SU-DHL-6 (cell line): ENCODE results near the gene VWF.
"Not testable (repeated sequence)": the region's sequence is repeated elsewhere in the genome, so short reads cannot be mapped to it uniquely, and the experiment has no call there.

Experiments used
- H2AFZ ChIP-seq: fragments of 200-600 bp; sonication (generic); 2 replicates; pipeline ENCODE4 v1.6.1; 2014; ENCODE audit warnings: low read depth, mild to moderate bottlenecking, moderate library complexity, mixed read lengths, antibody characterized with exemption, low read length; ENCODE audit not compliant: severe bottlenecking
- H3F3A ChIP-seq: fragments of 200-600 bp; shearing (Covaris generic); 2 replicates; pipeline ENCODE4 v1.6.0; 2016; ENCODE audit warnings: antibody characterized with exemption, mild to moderate bottlenecking; ENCODE audit not compliant: insufficient read depth
- H3K27ac ChIP-seq: fragments of 200-600 bp; sonication (generic); 2 replicates; pipeline ENCODE4 v1.5.1; 2016; ENCODE audit warnings: low read depth, mild to moderate bottlenecking, low read length, moderate library complexity, mixed read lengths
- H3K27me3 ChIP-seq: fragments of 200-600 bp; sonication (generic), shearing (Covaris generic); 2 replicates; pipeline ENCODE4 v1.6.0; 2014; ENCODE audit warnings: mild to moderate bottlenecking, low read length
- H3K36me3 ChIP-seq: fragments of 200-600 bp; sonication (generic); 2 replicates; pipeline ENCODE4 v1.6.1; 2014; ENCODE audit warnings: mild to moderate bottlenecking, low read length, mixed read lengths
- H3K4me2 ChIP-seq: fragments of 300-600, 200-600 bp; shearing (Covaris generic), sonication (generic); 2 replicates; pipeline ENCODE4 v1.6.0; 2014; ENCODE audit warnings: low read length, low read depth, mild to moderate bottlenecking; ENCODE audit not compliant: poor library complexity, severe bottlenecking
- H3K4me3 ChIP-seq: fragments of 200-600 bp; sonication (generic); 2 replicates; pipeline ENCODE4 v1.5.1; 2014; ENCODE audit warnings: antibody characterized with exemption, low read length, mild to moderate bottlenecking, mixed read lengths; ENCODE audit not compliant: insufficient read depth, poor library complexity, severe bottlenecking
- H3K79me2 ChIP-seq: fragments of 200-600 bp; sonication (generic); 2 replicates; pipeline ENCODE4 v1.6.1; 2014; ENCODE audit warnings: mild to moderate bottlenecking, low read length, moderate library complexity; ENCODE audit not compliant: insufficient read depth
- H3K9ac ChIP-seq: fragments of 200-600 bp; sonication (generic); 2 replicates; pipeline ENCODE4 v1.7.0; 2014; ENCODE audit warnings: mild to moderate bottlenecking, low read length
- H3K9me2 ChIP-seq: fragments of 200-600 bp; sonication (generic); replicated peaks from 2 replicates; pipeline ENCODE4 v1.6.1; 2014; ENCODE audit warnings: low read length; ENCODE audit not compliant: insufficient read depth
- H3K9me3 ChIP-seq: fragments of 200-600 bp; sonication (generic); 2 replicates; pipeline ENCODE4 v1.6.1; 2014; ENCODE audit warnings: low read length, mixed read lengths; ENCODE audit not compliant: insufficient read depth
- H4K20me1 ChIP-seq: fragments of 200-600 bp; sonication (generic); 2 replicates; pipeline ENCODE4 v1.6.1; 2014; ENCODE audit warnings: low read depth, mild to moderate bottlenecking, antibody characterized with exemption, low read length, moderate library complexity, mixed read lengths
- EZH2phosphoT487 ChIP-seq: fragments of 200-600 bp; sonication (generic), shearing (Covaris generic); conservative IDR thresholded peaks from 2 replicates; pipeline ENCODE4 v1.6.1; 2018; ENCODE audit warnings: mild to moderate bottlenecking, antibody characterized with exemption, low read length, moderate library complexity, mixed read lengths
- TF ChIP-seq, protein P1 (sequence below): fragments of 200-600 bp; sonication (generic); IDR thresholded peaks from one replicate; pipeline ENCODE4 v1.5.1; 2017; ENCODE audit warnings: antibody characterized with exemption, mild to moderate bottlenecking, low read length, moderate library complexity; ENCODE audit not compliant: insufficient read depth, poor library complexity, severe bottlenecking

The VWF gene

DNA sequence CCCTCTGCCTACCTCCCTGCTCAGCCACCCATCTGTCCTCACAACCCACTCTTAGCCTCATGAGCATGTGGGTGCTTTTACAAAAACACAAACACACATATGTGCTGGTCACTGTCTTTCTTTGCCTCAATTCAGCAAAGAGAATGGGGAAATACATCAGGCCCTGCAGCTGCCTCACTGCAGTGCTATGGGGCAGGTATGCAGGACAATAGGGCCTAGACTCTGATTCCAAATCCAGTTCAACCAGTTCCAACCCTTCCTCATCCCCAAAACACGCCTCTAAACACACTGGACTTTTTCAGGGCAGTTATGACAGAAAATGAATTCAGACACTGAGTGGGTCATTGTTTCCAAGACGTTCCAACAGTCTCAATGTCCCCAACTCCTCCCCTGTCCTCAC, 100.4 kb downstream of the VWF start:
- H3K9me2 ChIP-seq = not testable (repeated sequence)

DNA sequence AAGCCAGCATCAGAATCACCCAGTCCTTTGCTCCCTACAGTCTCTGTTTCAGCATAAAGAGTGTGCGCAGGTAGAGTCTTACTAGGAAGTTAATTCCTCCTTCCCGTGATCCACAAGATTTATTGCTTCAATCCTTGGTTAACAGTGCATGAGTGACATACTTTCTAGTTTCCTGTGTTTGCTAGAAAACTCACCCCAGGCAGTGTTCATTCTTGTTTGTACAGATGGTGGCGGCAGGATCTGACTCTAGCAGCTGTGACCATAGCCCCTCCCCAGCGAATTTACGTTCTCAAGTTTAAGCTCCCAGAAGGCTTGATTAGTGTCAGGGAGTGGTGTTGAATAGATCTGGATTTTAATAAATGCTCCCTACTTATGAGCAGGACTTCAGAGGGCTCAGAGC, 103.5 kb downstream of the VWF start:
- Histone ChIP-seq H3K4me2 (no peak overlapping the region), H3K4me3 (no peak overlapping the region), H3F3A (no peaks in the 10 kb centered on the region), H3K27me3 (no peaks in the 10 kb centered on the region), H3K9ac (no peak overlapping the region), H3K79me2 (no peaks in the 10 kb centered on the region), H3K36me3 (no peaks in the 10 kb centered on the region), H4K20me1 (no peaks in the 10 kb centered on the region), H3K27ac (no peak overlapping the region), H2AFZ (no peak overlapping the region), H3K9me3 (no peaks in the 10 kb centered on the region), H3K9me2 (no peaks in the 10 kb centered on the region)
- no peak for TF ChIP-seq EZH2phosphoT487
- TF ChIP-seq, protein P1, sequence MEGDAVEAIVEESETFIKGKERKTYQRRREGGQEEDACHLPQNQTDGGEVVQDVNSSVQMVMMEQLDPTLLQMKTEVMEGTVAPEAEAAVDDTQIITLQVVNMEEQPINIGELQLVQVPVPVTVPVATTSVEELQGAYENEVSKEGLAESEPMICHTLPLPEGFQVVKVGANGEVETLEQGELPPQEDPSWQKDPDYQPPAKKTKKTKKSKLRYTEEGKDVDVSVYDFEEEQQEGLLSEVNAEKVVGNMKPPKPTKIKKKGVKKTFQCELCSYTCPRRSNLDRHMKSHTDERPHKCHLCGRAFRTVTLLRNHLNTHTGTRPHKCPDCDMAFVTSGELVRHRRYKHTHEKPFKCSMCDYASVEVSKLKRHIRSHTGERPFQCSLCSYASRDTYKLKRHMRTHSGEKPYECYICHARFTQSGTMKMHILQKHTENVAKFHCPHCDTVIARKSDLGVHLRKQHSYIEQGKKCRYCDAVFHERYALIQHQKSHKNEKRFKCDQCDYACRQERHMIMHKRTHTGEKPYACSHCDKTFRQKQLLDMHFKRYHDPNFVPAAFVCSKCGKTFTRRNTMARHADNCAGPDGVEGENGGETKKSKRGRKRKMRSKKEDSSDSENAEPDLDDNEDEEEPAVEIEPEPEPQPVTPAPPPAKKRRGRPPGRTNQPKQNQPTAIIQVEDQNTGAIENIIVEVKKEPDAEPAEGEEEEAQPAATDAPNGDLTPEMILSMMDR = no peak

More for the DNA sequence above, 100.4 kb downstream of the VWF start:
- not testable (repeated sequence) for H3K4me3 ChIP-seq, H3K27ac ChIP-seq, H3K27me3 ChIP-seq, H3K4me2 ChIP-seq, H2AFZ ChIP-seq, H3F3A ChIP-seq, H3K36me3 ChIP-seq, H3K9ac ChIP-seq, H3K9me3 ChIP-seq, H4K20me1 ChIP-seq, H3K79me2 ChIP-seq

DNA sequence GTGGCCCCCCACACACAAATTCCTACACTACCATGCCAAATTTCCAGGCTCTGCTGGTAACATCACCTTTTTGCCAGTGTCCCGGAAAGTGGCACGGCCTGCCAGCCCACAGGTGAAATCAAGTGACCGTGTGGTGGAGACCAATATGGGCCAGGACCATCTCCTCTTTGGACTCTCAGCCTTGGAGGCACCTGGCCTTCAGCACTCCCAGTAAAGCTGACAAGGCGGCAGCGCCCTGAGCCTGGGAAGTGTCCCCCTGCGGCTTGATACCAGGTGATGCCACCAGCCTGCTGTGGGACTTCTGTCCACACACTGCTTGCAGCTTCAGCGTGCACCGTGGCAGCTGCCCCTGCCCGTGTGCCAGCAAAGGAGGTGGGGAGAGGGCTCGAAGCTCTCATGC, 104.0 kb downstream of the VWF start:
- H3K4me2 ChIP-seq, H3K9me2 ChIP-seq, H2AFZ ChIP-seq: not testable (repeated sequence)

DNA sequence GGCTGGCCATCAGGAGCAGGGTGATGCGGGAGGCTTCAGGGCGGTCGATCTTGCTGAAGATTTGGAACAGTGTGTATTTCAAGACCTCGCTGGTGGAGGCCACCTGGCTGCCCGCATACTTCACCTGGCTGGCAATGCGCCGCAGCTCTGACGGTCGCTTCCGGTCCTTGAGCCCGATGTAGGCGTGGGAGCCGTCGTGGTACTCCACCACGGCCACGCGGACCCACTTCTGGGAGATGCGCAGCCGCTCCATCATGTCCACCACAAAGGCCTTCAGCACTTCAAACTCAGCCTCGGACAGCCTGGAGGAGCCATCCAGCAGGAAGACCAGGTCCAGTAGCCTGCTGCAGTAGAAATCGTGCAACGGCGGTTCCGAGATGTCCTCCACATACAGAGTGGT, 105.2 kb downstream of the VWF start:
- H3K4me2 ChIP-seq, H4K20me1 ChIP-seq, H3K79me2 ChIP-seq, H3K36me3 ChIP-seq, H3F3A ChIP-seq, H3K9me3 ChIP-seq, H3K9ac ChIP-seq, H3K4me3 ChIP-seq, H3K9me2 ChIP-seq, H3K27ac ChIP-seq, H2AFZ ChIP-seq, H3K27me3 ChIP-seq: not testable (repeated sequence)

More for the DNA sequence above, 104.0 kb downstream of the VWF start:
- not testable (repeated sequence) for H3K9me3 ChIP-seq, H4K20me1 ChIP-seq, H3K4me3 ChIP-seq, H3K27me3 ChIP-seq, H3K9ac ChIP-seq, H3K27ac ChIP-seq, H3K79me2 ChIP-seq, H3K36me3 ChIP-seq, H3F3A ChIP-seq

DNA sequence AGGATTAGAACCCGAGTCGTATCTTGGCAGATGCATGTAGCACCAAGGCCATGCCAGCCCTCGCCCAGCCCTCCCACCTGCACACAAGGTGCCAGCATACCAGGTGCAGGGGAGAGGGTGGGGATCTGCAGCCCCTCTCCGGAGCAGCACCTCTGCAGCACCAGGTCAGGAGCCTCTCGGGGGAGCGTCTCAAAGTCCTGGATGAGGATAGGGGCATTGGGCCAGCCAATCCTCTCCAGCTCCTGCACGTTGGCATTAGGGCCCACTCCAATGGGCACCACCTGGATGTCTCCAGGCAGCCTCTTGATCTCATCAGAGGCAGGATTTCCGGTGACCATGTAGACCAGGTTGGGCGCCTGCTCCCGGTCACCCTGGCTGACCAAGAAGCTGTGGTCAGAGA, 106.2 kb downstream of the VWF start:
- Histone ChIP-seq H3F3A (no peaks in the 10 kb centered on the region), H3K27ac (no peak overlapping the region), H3K4me3 (no peak overlapping the region), H2AFZ (no peak overlapping the region), H3K9ac (no peak overlapping the region), H3K36me3 (no peaks in the 10 kb centered on the region), H3K9me2 (no peaks in the 10 kb centered on the region), H3K4me2 (no peak overlapping the region), H3K9me3 (no peaks in the 10 kb centered on the region), H3K27me3 (no peaks in the 10 kb centered on the region), H3K79me2 (no peaks in the 10 kb centered on the region), H4K20me1 (no peaks in the 10 kb centered on the region)
- no peak for TF ChIP-seq EZH2phosphoT487
- TF ChIP-seq, protein P1 = no peak
